PFSK-1 (cell line): ENCODE measurements around the gene PUS1.

ENCODE experiments used
- POLR2AphosphoS5 ChIP-seq: IDR thresholded peaks from 2 replicates; pipeline ENCODE4 v1.6.1; 2012; ENCODE audit warnings: low read depth, mild to moderate bottlenecking, control low read depth, low read length, moderate library complexity
- TAF1 ChIP-seq: IDR thresholded peaks from 2 replicates; pipeline ENCODE4 v1.6.1; 2012; ENCODE audit warnings: low read length, control low read depth, borderline replicate concordance; ENCODE audit not compliant: insufficient read depth

PUS1 gene

GRCh38 chr12:131994589-131994988, 65.5 kb downstream of the PUS1 start:
- TF ChIP-seq POLR2AphosphoS5 (no peak), TAF1 (no peak)
